Right lung (tissue), 5 donors: ENCODE data around the gene PDXDC1. TPM values are rescaled to one million over a fixed set of nuclear protein-coding genes. Genes with fewer than 3 reads are reported as not detected.
"Not testable (repeated sequence)": the region's sequence is repeated elsewhere in the genome, so short reads cannot be mapped to it uniquely, and the experiment has no call there.

Experiments
- DNase-seq, 2 donors: peaks; one replicate each; pipeline ENCODE4 v3.0.0-alpha.2; 2013
- polyA plus RNA-seq, 5 donors: library from polyadenylated mRNA; unstranded; fragments of 120-200 nt; gene quantifications; one replicate each; pipeline versions ENCODE4 v1.2.1 to v1.2.3, GENCODE V29; 2013; ENCODE audit warnings: inconsistent platforms in 1 of 5, low replicate concordance in 1 of 5; ENCODE audit not compliant: insufficient read length in 5 of 5, insufficient read depth in 1 of 5

PDXDC1 gene
- polyA plus RNA-seq, 5 donors: 53.0 to 106 (median 85.8) TPM

DNA sequence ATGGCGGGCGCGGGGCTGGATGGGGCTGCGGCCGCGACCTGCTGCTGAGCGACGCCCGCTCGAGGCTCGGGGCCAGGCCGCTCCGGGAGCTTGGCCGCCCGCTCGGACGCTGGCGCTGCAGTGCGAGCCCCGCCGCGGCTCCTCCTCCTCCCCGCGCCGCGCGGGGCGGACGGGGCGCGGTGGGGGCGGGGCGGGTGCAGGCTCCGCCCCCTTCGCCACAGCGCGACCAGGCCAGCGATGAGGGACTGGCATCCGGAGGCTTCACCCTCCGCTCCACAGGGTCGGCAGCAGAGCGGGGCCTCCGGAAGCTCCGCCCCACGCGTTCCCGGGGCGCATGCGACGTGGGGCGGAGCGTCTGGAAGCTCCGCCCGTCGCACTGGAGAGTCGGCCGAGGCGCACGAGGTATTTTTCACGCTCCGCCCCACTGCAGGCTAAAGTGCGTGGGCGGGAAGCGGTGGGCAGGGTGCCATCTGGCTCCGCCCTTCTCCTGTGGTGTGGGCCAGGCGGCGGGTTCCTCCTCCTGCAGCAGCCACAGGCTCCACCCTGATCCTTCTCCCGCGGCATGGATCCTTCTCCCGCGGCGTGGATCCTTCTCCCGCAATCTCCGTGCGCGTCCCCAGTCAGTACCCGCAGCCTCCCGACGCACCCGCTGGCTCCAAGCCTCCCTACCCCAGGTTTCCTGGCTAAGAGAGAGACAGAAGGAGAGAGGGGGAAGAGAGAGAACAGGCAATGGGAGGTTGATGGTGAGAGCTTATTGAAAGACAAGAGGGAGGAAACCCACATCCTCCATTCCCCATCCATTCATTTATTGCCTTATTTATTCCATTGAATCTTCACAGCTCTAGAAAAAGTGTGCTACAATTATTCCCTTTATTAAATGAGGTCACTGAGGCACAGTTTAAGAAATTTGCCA is 180.1 kb downstream of the PDXDC1 start:
- peak; percentile 85 to 88 for DNase-seq

- DNase-seq: not testable (repeated sequence)
These were observed 182.8 kb downstream of the PDXDC1 start for GRCh38 chr16:15157644-15158043.

GRCh38 chr16:15159671-15160070 is 184.8 kb downstream of the PDXDC1 start:
- DNase-seq: not testable (repeated sequence)

GRCh38 chr16:15160571-15160970 is 185.7 kb downstream of the PDXDC1 start:
- DNase-seq: not testable (repeated sequence)

- DNase-seq: not testable (repeated sequence)
These were observed 188.2 kb downstream of the PDXDC1 start for GRCh38 chr16:15163055-15163454.

- DNase-seq: not testable (repeated sequence)
These were observed 191.4 kb downstream of the PDXDC1 start for GRCh38 chr16:15166177-15166576.

DNA sequence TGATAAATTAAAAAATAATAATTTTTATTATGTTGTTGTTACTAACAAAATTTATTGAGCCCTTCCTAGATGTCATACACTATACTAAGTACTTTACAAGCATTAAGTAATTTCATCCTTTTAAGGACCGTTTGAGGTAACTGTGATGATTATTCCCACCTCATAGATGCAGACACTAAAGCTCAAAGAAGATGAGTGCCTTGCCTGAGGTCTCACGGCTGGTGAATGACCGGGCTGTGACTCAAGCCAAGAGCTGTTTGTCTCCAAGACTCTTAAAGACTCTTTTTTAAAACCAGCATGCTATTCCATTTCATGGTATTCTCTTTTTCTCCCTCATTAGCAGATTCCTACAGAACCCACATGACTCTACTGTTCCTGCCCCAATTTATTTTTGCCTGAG is 193.5 kb downstream of the PDXDC1 start:
- not testable (repeated sequence) for DNase-seq

DNA sequence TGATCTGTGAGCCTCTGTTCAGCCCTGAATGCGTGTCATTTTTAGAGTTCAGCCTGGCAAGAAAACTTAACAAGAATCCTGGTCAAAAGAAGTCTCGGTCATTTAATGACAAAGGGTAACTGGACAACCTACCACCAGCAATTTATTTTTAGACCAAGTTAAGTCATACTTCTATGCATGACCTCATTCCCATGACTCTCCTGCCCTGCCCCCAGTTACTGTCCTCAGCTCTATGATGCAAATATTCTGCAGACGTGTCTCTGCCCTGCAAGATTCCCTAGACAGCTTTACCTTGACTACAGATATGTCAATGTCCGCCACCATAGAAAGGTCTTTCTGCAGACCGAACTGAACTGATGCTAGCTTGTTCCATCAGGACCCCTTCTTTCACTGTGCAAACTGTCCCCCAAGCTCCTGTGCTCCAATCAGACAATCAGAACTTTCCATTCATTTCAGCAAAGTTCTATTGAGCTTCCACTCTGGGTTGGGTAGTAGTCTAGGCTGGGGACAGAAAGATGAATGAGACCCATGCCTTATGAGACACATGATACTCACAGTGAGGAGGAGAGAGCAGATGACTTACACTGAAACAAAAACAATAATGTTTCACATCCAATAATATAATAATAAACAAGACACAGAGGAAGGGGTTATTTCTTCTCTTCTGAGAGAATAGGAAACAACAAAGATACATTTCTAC is 194.3 kb downstream of the PDXDC1 start:
- DNase-seq: not testable (repeated sequence)

DNA sequence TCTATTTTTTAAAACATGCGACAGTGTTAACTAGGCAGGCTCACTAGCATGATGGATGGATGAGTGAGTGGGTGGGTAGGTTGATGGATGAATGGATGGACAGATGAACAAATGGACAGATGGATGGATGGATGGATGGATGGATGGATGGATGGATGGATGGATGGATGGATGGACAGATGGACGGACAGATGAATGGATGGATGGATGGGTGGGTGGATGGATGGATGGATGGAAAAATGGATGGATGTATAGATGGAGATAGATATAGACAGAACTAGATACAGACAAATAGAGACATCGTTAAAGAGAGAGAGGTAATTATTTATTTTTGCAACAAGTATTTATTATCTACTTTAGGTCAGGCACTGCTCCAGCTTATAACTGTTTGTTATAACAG is 205.1 kb downstream of the PDXDC1 start:
- not testable (repeated sequence) for DNase-seq

GRCh38 chr16:15180946-15181345 is 206.1 kb downstream of the PDXDC1 start:
- DNase-seq: not testable (repeated sequence)

DNA sequence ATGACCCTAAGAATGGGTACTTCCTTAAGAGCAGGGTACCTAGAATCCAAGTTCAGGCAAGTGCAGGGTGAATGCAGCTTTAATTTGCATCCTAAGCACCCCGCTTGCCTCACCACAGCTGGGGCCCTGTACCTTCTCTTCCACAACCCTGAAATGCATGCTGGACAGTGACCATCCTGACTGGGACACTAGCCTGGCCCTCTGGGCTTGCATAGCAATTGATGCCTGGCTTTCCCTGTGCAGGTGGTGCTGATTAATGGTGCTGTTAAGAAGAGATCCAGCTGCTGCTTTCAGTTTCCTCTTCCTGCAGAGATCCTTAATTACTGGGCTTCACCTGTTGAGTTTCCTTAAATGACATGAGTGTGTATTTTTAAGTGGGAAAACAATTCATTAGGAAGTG is 209.2 kb downstream of the PDXDC1 start:
- not testable (repeated sequence) for DNase-seq

Other genes with a start within 250 kb of the PDXDC1 start
- 1 to 10 TPM in 2 of 5 donors, not detected in 3; 4.4 to 7.8 TPM for gene NPIPA2, start 232.5 kb upstream of the PDXDC1 start, polyA plus RNA-seq
- gene NOMO1, start 141.3 kb upstream of the PDXDC1 start, polyA plus RNA-seq: 10 to 100 TPM; 58.0 to 85.6 (median 79.8) TPM
- gene NPIPA1, start 37.6 kb upstream of the PDXDC1 start, polyA plus RNA-seq: 100 to 1,000 TPM; 101 to 182 (median 148) TPM
- 10 to 100 TPM; 54.2 to 77.9 (median 61.8) TPM for gene NTAN1, start 81.0 kb downstream of the PDXDC1 start, polyA plus RNA-seq
- 10 to 100 TPM; 38.7 to 53.2 (median 52.4) TPM for gene RRN3, start 119.2 kb downstream of the PDXDC1 start, polyA plus RNA-seq